ENCODE results near the gene ZNF23. TPM values are rescaled to one million over a fixed set of nuclear protein-coding genes. Genes with fewer than 3 reads are reported as not detected.

ZNF23 gene
- total RNA-seq, 1 donor from 2014 or later: 6.3 TPM

- no peak for DNase-seq (ENCODE audit: low spot score)
Observed at GRCh38 chr16:71426880-71427615, 35.0 kb downstream of the ZNF23 start.

- no peak for DNase-seq (ENCODE audit: low spot score)
Observed at GRCh38 chr16:71426069-71426879, 35.8 kb downstream of the ZNF23 start.

- DNase-seq (ENCODE audit: low spot score): no peak
Observed at GRCh38 chr16:71425746-71426068, 36.3 kb downstream of the ZNF23 start.

GRCh38 chr16:71424626-71425025 is 37.4 kb downstream of the ZNF23 start:
- no peak for DNase-seq (ENCODE audit: low spot score)

DNA sequence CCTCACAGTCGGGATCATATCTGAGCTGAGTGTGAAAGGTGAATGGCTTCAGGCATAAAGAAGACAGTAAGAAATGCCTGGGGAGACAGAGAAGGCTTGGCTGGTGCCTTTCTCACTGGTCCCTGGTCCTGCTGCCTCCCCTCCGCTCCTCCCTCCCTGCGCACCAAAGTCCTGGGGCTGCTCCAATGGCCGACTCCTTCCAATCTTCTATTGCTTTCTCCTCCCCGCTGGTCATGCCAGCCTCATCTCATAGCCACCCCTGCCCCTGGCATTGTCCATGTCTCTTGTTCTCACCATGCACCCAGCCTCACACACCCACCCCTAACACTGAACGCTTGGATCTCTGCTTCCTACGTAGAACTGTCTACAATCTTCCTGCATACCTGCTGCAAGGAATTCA is 38.2 kb downstream of the ZNF23 start:
- no peak for DNase-seq (ENCODE audit: low spot score)

DNA sequence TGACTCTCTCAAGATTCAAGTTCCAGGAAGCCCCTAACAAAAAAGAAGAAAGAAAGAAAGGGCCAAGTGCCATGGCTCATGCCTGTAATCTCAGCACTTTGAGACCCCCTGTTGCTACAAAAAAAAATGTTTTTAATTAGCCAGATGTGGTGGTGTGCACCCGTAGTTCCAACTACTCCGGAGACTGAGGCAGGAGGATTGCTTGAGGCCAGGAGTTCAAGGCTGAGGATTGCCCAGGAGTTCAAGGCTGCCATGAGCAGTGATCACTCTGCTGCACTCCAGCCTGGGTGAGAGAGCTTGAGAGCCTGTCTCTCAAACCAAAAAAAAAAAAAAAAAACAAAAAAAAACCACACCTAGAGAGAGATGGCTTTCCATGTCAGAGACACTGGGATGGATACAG is 39.0 kb downstream of the ZNF23 start:
- no peak for DNase-seq (ENCODE audit: low spot score)

- DNase-seq (ENCODE audit: low spot score): no peak
Observed at GRCh38 chr16:71421911-71422310, 40.1 kb downstream of the ZNF23 start.

- DNase-seq (ENCODE audit: low spot score): no peak
Observed at GRCh38 chr16:71414038-71414437, 48.0 kb downstream of the ZNF23 start.

DNA sequence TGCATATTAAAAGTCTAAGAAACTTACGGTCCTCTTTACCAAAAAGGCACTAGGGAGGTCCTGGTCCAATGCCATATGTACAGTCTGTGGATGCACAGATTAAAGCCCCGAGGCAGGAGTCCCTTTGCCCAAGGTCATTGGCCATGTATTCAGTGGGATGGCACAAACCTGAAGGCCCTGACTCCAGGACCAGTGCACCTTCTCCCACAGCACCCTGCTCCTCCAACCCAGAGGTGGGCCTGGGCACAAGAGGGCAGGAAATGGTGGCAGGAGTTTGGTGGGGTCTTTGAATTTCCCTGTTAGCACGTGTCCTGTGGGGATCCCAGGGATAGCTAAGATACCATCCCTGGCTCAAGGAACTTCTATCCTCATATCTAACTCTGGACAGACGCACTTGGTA is 48.7 kb downstream of the ZNF23 start:
- DNase-seq (ENCODE audit: low spot score): no peak

- peak; percentile 77 for DNase-seq (ENCODE audit: low spot score)
Observed at GRCh38 chr16:71412270-71413160, 49.5 kb downstream of the ZNF23 start.

DNA sequence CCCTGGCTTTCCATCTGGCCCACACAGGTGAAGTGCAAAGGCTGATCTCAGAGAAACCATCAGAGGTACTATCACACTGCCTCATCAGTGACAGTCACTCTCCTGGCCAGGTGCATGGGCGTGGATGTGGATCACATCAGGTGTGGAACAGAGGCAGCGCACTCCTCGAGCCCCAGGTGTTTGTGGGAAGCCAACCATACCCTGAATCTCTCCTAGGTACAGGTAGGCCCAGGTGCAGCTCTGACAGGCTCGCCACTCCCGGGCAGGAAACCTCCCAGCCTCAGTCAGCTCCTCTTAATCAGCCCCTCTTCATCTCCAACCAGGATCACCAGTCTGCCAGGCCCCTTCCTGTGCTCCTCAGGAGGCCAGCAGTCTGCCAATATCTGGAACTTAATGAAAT is 51.9 kb downstream of the ZNF23 start:
- no peak for DNase-seq (ENCODE audit: low spot score)

DNA sequence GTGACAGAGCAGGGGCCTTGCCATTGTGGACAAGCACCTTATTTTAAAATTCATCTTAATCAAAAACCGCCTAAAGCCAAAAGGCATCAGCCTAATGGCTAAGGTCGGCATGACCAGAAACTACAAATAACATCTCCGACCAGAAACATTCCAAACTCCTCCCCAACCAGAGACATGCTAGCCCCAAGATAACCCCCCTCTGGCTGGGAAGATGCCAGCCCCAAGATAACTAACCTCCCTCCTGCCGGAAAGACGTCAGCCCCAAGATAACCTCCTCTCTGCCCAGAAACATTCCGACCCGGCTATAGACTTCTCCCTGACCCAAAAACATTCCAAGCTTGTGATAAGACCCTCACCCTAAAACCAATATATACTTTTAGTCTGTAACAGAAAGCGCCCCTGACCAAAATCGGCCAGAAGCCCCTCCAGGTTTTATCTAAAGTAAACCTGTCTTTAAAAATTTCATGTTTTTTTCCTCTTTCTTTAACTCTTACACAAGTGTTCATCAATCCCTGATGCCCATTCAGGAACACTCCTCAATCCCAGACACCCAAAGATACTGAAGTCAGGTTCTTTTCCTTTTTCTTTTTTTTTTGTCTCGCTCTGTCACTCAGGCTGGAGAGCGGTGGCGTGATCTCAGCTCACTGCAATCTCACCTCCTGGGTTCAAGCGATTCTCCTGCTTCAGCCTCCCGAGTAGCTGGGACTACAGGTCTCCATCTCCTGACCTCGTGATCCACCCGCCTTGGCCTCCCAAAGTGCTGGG is 52.9 kb downstream of the ZNF23 start:
- DNase-seq (ENCODE audit: low spot score): no peak

DNA sequence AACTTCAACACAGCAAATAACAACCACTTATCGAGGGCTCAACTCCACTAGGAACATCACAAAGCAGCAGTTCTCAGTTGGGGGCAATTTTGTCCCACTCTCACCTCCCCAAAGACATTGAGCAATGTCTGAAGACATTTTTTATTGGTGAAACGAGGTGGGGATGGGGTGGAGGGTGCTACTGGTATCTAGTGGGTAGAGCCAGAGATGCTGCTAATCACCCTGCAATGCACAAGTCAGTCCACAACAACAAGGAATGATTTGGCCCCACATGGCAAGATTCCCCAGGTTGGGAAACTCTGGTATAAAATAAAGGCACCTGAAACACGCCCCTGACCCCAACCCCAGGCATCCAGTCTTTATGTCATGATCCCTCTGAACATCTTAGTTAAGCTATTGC is 53.5 kb downstream of the ZNF23 start:
- DNase-seq (ENCODE audit: low spot score): no peak

DNA sequence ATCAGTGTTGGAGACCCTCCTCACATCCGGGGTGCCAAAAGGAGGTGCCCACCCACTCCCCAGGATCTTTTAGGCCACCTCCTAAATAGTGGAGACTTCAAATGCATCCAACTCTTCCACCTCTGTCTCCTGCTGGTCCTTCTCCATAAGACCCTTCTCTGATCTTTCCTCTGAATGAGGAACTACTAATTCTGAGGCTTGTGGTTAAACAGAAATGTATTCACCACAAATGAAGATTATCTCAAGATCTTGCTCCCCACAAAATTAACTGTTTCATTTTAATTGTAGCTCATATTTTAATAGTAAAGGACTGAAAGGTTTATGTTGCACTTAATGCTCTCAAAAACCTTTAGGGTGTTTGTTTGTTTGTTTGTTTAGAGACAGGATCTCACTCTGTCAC is 54.3 kb downstream of the ZNF23 start:
- no peak for DNase-seq (ENCODE audit: low spot score)

GRCh38 chr16:71406724-71407123 is 55.3 kb downstream of the ZNF23 start:
- DNase-seq (ENCODE audit: low spot score): no peak

DNA sequence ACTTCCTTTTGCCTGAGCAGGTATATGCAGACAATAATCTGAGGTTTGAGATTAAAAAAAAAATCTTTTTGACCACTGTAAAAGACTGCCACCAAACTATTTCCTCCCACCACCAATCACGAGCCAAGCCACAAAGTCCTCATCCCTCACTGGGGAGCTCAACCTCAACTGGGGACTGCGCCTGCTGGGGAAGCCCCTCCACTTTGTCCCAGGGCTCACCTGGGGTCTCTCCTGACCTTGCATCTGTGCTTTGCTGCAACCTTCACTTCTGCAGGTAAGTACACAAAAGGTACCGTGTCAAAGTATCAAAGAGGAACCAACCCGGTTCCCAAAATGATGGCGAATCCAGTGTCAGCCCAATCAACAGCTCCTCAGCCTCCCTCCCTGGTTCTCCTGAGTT is 55.7 kb downstream of the ZNF23 start:
- DNase-seq (ENCODE audit: low spot score): no peak

DNA sequence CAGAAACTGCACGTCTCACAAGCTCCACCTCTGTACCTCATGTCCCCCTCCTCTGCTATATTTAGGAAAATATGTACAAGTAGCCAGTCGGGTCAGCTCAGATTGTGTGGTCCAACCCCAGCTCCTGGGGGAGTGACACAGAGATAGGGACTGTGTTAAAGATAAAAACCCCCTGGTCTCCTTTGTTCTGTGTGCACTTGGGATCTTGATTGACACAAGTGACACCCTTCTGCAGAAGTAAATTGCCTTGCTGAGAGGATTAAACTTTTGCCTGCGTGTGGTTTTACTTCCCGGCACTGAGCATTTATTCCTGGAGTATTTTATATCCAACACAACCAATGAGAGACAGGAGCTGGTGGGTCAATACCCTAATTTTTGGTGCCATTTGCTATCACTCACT is 57.7 kb downstream of the ZNF23 start:
- DNase-seq (ENCODE audit: low spot score): no peak

DNA sequence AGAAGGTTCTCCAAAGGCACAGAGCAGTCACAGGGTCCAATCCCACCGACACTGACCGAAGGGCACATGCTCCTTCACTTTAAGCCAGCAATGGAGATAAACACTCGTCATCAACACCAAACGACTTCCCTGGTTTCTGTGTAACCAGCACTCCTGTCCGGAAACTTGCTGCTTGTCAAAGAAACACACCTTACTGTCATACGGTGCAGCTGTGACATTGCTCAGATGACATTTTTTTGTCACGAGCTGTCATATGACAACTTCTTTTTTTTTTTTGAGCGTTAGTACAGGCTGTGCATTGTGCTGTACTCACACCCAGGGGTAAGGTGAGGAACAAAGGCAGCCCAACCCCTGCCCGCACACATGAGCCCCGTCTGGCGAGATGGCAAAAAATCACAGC is 59.4 kb downstream of the ZNF23 start:
- DNase-seq (ENCODE audit: low spot score): no peak

- no peak for DNase-seq (ENCODE audit: low spot score)
Observed at GRCh38 chr16:71402007-71402406, 60.0 kb downstream of the ZNF23 start.

DNA sequence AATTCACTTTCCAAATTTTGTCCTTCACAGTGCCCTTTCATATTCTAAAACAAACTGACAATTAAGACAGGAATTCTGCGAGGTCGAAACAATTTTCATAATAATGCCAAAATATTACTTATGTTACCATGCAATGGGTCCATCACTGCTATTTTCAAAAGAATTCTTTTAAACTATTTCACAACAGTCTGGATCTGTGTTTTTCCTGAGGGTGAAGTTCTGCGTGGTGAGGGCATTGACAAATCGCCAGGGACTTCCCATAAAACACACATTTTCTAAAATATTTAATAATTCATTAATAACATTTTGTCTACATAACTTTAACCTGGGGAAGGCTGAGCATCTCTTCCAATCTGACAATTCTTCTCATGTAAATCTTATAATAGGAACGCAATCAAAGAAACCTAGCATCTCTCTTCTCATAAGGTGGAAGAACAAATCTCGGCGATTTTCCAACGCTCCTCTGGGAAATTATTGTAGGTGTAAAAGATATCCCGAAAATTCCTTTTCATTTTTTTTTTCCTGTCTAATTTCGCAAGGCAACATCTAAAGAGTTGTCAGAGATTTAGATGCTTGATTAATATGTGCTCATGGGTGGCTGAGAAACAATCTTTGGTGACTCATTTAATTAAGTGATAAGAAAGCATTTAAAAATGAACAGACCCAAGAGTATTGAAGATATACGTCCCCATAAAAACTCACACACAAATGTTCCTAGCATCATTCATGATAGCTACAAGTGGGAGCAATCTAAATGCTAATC is 62.1 kb downstream of the ZNF23 start:
- DNase-seq (ENCODE audit: low spot score): no peak

Data from mucosa of gallbladder (tissue), 1 donor.